Suppressor macrophage treated with lipopolysaccharide for 4 hours (primary cell): ENCODE measurements around the gene UBE2E2.
A peak's percentile ranks its signal among the peaks of the same experiment; 100 is the strongest.

ENCODE experiments used
- DNase-seq: peaks from one replicate; pipeline ENCODE4 v3.0.0-alpha.2; 2020

The UBE2E2 gene

GRCh38 chr3:23396746-23397145, 193.6 kb downstream of the UBE2E2 start:
- no peak for DNase-seq

GRCh38 chr3:23399221-23399620, 196.1 kb downstream of the UBE2E2 start:
- no peak for DNase-seq

GRCh38 chr3:23402728-23403492, 199.8 kb downstream of the UBE2E2 start:
- peak; percentile 68 for DNase-seq

DNA sequence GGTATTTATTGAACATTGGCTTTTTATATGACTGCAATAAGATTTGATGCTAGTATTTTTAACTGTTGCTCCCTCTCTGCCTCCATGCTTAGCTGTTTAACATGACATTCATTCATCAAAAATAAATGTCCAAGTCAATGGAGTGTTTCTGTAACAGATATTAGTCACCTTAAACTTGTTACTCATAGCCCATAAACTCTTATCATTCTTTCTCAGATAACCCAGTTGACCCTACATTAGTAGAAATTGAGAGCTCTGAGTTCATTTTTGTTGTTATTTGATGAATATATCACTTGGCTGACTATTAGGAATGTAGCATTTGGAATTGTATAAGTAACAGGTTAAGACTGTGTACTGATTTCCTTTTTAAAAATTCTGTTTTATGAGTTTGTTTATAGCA, 201.1 kb downstream of the UBE2E2 start:
- DNase-seq, result no peak

GRCh38 chr3:23405081-23405480, 202.0 kb downstream of the UBE2E2 start:
- no peak for DNase-seq

- DNase-seq, result no peak
Observed at GRCh38 chr3:23406601-23407000, 203.5 kb downstream of the UBE2E2 start.

GRCh38 chr3:23418026-23418425, 214.9 kb downstream of the UBE2E2 start:
- no peak for DNase-seq

DNA sequence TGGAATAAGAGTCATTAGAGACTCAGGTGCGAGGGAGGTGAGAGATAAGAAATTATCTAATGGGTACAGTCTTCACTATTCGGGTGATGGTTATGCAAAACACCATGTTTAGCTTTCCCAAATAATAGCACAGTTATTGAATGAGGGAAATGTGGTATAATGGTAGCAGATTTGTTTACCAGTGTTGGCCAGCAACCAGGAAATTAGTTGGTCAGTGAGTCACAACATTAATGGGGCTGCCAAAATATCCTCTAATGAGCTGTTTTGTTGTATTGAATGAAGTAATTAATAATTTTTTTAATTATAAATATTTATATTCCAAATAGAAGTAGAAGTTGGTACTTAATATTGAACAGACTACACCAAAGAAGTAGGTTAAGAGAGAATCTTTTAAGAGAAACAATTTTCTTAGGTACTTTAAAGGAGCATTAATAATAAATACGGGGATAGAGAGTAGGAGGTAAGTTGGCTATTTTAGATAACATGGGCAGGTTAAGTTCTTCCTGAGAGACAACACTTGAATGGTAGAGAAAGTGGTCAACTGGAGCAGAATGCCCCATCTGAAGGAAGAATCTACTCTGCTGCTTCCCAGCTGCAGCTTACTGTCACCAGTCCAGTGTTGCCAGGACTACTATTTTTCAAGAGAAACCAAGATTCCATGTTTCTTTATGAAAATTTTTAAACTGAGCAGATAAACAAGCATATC, 218.8 kb downstream of the UBE2E2 start:
- no peak for DNase-seq

DNA sequence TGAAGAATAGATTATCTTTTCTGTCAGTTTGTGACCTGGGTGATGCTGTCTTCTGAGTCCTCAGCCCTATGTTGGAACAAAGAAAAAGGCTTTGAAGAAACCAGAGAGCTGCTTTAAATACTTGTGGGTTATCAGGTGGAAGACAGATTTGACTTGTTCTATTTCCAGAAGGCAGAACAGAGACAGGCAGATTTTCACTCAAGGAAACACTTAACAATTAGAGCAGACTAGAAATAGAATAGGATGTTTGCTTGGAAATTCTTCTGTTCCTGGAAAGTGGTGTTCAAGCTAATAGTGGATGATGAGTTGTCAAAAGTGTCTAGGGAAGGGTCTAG, 219.4 kb downstream of the UBE2E2 start:
- DNase-seq, result no peak

GRCh38 chr3:23425410-23425809, 222.3 kb downstream of the UBE2E2 start:
- no peak for DNase-seq

- no peak for DNase-seq
Observed at GRCh38 chr3:23430781-23431398, 227.8 kb downstream of the UBE2E2 start.

DNA sequence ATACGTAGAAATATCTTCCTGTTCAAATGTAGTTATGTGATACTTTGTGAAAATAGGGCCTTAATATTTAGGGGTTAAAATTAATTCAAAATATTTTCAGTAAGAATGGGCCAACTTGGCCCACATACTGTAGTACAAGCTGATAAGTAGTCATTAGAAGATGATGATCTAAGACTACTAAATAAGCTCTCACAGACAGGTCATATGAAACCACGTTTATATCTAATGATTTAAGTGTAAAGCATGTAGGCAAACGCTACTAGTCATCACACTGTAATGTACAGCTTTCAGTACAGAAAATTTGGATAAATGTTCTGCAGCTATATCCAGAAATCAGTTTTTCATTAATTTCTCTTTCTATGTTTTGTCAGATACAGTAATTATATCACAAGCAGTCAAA, 228.6 kb downstream of the UBE2E2 start:
- no peak for DNase-seq

- DNase-seq, result peak; percentile 13
Observed at GRCh38 chr3:23435318-23435717, 232.2 kb downstream of the UBE2E2 start.

DNA sequence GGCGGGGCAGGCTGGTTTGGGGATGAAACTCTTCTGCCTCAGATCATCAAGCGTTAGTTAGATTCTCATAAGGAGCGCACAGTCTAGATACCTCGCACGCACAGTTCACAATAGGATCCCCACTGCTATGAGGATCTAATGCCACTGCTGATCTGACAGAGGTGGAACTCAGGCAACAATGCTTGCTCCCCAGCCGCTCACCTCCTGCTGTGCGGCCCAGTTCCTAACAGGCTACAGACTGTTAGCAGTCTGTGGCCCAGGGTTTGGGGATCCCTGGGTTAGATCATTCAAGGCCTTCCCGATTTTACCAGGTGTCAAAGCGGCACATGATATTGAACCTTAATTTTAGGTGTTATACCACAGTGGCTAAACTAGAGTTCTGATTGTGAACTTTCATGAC, 232.8 kb downstream of the UBE2E2 start:
- no peak for DNase-seq

GRCh38 chr3:23437484-23438145, 234.5 kb downstream of the UBE2E2 start:
- no peak for DNase-seq

DNA sequence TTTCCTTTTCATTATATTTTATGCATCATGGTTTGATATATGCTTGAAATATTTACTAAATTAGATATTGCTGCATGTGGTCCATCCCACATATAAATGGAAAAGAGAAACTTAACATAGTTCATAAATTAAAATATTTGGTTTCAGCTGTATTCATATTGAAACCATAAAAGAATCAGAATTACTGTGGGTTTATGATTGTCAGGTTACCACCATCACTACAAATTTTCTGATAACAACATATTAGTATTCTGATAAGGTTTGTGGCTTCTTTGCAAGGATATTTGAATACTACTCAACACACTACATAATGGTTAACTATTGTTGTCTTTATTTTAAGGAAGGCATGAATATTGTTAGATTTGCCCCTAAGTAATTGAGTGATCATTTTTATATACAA, 235.5 kb downstream of the UBE2E2 start:
- DNase-seq, result no peak

- DNase-seq, result no peak
Observed at GRCh38 chr3:23439080-23439479, 236.0 kb downstream of the UBE2E2 start.

- DNase-seq, result no peak
Observed at GRCh38 chr3:23440416-23441294, 237.5 kb downstream of the UBE2E2 start.

- peak; percentile 67 for DNase-seq
Observed at GRCh38 chr3:23442598-23443383, 239.7 kb downstream of the UBE2E2 start.

DNA sequence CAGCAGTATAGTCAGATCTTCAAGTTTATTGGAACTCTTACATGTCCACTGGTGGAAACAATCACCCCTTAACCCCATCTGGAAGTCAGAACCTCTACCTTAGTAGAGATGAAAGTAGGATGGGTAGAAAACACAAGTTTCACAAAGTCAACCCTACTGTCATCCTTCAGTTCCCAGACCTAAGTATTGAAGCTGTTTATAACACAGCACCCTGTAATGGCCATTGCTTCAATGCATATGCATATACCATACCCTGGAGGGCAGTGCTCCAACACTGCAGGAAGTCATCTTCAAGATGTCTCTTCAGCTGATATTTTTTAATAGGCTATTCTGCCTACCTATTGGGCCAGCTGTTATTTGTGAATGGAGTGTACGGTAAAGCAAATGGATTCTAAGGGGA, 241.3 kb downstream of the UBE2E2 start:
- DNase-seq, result no peak

GRCh38 chr3:23446301-23446700, 243.2 kb downstream of the UBE2E2 start:
- no peak for DNase-seq
